SU-DHL-6 (cell line): ENCODE data around the gene AFF4.

Source experiments
- CTCF ChIP-seq: fragments of 200-600 bp; sonication (generic); IDR thresholded peaks from one replicate; pipeline ENCODE4 v1.5.1; 2017; ENCODE audit warnings: antibody characterized with exemption, mild to moderate bottlenecking, low read length, moderate library complexity; ENCODE audit not compliant: insufficient read depth, poor library complexity, severe bottlenecking
- EZH2phosphoT487 ChIP-seq: fragments of 200-600 bp; sonication (generic), shearing (Covaris generic); conservative IDR thresholded peaks from 2 replicates; pipeline ENCODE4 v1.6.1; 2018; ENCODE audit warnings: mild to moderate bottlenecking, antibody characterized with exemption, low read length, moderate library complexity, mixed read lengths

GRCh38 chr5:132854301-132854700 is 109.1 kb downstream of the AFF4 start:
- TF ChIP-seq CTCF (no peak), EZH2phosphoT487 (no peak)
